GM18909 (cell line): Measurements from ENCODE around the gene XAF1.
"Not testable (repeated sequence)": the region's sequence is repeated elsewhere in the genome, so short reads cannot be mapped to it uniquely, and the experiment has no call there.

Experiments used
- ATAC-seq: cut with Tn5 transposase; IDR thresholded peaks from one replicate; pipeline ENCODE4 v1.9.1; 2021; ENCODE audit warnings: mild to moderate bottlenecking; ENCODE audit not compliant: unreplicated experiment, poor library complexity

Gene XAF1

GRCh38 chr17:6755731-6756184, at the start of gene XAF1:
Gene XAF1, plus strand, starts transcription at chr17:6756046. Its CDS starts 33 bp downstream, at chr17:6756079.
- no peak for ATAC-seq

GRCh38 chr17:6706499-6706898, 49.3 kb upstream of the XAF1 start:
- no peak for ATAC-seq

- no peak for ATAC-seq
Measured at GRCh38 chr17:6706996-6707395, 48.9 kb upstream of the XAF1 start.

- no peak for ATAC-seq
Measured at GRCh38 chr17:6708357-6708961, 47.4 kb upstream of the XAF1 start.

- no peak for ATAC-seq
Measured at GRCh38 chr17:6710317-6710716, 45.5 kb upstream of the XAF1 start.

- no peak for ATAC-seq
Measured at GRCh38 chr17:6711081-6711674, 44.7 kb upstream of the XAF1 start.

GRCh38 chr17:6711681-6712057, 44.2 kb upstream of the XAF1 start:
- ATAC-seq = no peak

- no peak for ATAC-seq
Measured at GRCh38 chr17:6712058-6712853, 43.6 kb upstream of the XAF1 start.

GRCh38 chr17:6712854-6713129, 43.1 kb upstream of the XAF1 start:
- no peak for ATAC-seq

- no peak for ATAC-seq
Measured at GRCh38 chr17:6713130-6713917, 42.5 kb upstream of the XAF1 start, which contains the start of gene SLC13A5. Gene SLC13A5, minus strand, starts transcription at chr17:6713369. Its CDS starts 36 bp downstream, at chr17:6713333.

GRCh38 chr17:6713918-6714271, 42.0 kb upstream of the XAF1 start:
- ATAC-seq = no peak

GRCh38 chr17:6714315-6714874, 41.5 kb upstream of the XAF1 start:
- no peak for ATAC-seq

- ATAC-seq = no peak
Measured at GRCh38 chr17:6716736-6717135, 39.1 kb upstream of the XAF1 start.

- no peak for ATAC-seq
Measured at GRCh38 chr17:6721744-6722143, 34.1 kb upstream of the XAF1 start.

GRCh38 chr17:6724009-6724408, 31.8 kb upstream of the XAF1 start:
- ATAC-seq = no peak

GRCh38 chr17:6729531-6729930, 26.3 kb upstream of the XAF1 start:
- no peak for ATAC-seq

- not testable (repeated sequence) for ATAC-seq
Measured at GRCh38 chr17:6746665-6747064, 9.2 kb upstream of the XAF1 start.

- ATAC-seq = no peak
Measured at GRCh38 chr17:6748617-6749016, 7.2 kb upstream of the XAF1 start.

- ATAC-seq = no peak
Measured at GRCh38 chr17:6749519-6749918, 6.3 kb upstream of the XAF1 start.

- ATAC-seq = no peak
Measured at GRCh38 chr17:6752068-6752909, 3.6 kb upstream of the XAF1 start.
